GM21619 (cell line): ENCODE data around the gene PTPA.

Experiments used
- ATAC-seq: cut with Tn5 transposase; IDR thresholded peaks from one replicate; pipeline ENCODE4 v1.9.1; 2021; ENCODE audit not compliant: unreplicated experiment

Gene PTPA

GRCh38 chr9:129110740-129111527, at the start of gene PTPA, which contains the start of gene CRAT:
TSS of gene PTPA (plus strand) at chr9:129111415. CDS start at chr9:129111601, 186 bp downstream.
TSS of gene CRAT (minus strand) at chr9:129110793. CDS start at chr9:129110509, 284 bp downstream.
- ATAC-seq, result peak; percentile 63

GRCh38 chr9:129063061-129063460, 48.2 kb upstream of the PTPA start:
- no peak for ATAC-seq

DNA sequence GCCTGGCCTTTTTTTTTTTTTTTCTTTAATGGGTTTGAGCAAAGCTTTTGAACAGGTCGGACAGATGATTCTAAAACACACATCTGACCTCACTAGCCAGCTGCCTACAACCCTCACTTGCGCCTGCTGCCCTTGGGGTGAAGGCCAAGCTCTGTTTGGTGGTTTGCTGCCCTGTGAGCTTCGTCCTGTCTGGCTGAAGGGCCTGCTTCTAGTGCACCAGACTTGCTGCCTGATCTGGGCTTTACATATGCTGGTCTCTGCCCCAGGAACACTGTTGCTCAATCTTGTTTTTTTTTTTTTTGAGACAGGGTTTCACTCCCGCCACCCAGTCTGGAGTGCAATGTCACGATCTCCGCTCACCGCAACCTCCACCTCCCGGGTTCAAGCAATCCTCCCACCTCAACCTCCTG, 46.7 kb upstream of the PTPA start:
- ATAC-seq, result no peak

DNA sequence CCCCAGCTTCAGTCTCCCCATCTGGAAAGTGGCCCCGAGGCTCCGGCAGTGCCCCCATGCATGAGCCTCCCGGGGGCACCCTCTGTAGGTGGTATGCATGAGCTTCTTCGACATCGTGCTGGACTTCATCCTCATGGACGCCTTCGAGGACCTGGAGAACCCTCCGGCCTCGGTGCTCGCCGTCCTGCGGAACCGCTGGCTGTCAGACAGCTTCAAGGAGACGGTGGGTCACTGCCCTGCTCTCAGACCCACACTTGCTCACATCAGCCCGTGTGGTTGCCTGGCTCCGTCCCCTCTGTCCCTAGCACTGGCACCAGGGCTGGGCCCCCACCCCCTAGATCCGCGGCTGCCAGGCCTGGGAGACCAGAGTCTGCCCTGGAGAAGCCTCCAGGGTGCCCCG, 43.1 kb upstream of the PTPA start:
- no peak for ATAC-seq

DNA sequence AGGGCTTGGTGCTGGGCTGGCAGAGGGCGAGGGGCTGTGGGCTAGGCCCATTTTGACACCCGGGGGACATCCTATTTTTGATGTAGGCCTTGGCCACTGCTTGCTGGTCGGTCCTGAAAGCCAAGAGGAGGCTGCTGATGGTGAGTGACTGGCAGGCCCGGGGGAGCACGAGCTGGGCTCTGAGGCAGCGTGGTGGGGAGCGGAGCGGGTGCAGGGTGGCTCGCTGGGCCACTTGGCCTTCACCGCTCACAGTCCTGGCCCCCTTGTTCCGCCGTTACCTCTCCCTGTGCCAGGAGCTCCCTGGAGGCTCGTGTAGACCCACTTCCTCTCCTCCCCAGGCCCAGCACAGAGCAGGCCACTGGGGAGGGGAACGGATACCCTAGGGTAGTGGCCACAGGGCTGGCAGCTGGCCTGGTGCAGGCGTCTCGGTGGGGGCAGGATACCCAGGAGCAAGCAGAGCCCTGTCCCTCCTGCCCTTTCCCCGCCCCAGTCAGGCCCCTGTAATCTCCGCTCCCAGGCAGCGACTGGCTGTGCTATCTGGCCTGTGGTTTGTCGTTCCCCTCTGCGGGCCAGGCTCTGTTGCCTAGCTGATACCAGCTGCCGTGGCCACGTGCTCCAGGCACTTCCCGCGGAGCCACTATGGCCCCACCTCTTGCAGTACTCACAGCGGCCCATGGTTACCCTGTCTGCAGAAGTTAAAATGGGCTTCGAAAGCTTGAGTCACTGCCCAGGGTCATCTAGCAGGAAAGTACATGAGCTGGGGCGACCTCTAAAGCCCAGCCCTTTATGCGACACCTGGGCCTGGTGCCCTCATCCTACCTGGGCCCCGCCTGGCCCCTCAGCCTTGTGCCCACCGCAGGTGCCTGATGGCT, 42.0 kb upstream of the PTPA start:
- peak; percentile 66 for ATAC-seq

DNA sequence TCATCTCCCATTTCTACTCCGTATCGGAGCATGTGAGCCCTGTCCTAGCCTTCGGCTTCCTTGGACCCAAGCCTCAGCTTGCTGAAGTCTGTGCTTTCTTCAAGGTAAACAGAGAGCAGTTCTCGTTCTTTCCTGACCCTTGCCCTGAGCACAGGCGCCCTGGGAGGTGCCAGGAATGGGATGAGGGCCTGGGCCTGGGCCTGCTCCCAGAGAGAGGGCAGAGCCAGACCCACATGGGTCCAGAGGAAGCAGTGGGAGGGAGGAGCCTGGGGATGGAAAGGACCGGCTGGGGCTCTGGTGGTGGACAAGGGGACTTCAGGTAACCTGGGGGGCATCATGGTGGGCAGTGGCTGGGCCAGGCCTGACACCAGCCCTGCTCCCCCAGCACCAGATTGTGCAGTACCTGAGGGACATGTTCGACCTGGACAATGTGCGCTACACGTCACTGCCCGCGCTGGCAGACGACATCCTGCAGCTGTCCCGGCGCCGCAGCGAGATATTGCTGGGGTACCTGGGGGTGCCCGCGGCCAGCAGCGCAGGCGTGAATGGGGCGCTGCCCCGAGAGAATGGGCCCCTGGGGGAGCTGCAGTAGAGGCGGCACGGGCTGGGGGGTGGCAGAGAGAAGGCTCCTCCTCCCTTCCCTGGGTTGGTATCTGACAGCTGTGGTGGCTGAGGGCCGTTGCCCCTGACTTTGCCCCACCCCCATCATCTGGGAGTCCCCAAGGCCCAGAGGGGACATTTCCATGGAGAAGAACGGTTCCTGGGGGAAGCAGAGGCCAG, 41.2 kb upstream of the PTPA start:
- ATAC-seq, result no peak

DNA sequence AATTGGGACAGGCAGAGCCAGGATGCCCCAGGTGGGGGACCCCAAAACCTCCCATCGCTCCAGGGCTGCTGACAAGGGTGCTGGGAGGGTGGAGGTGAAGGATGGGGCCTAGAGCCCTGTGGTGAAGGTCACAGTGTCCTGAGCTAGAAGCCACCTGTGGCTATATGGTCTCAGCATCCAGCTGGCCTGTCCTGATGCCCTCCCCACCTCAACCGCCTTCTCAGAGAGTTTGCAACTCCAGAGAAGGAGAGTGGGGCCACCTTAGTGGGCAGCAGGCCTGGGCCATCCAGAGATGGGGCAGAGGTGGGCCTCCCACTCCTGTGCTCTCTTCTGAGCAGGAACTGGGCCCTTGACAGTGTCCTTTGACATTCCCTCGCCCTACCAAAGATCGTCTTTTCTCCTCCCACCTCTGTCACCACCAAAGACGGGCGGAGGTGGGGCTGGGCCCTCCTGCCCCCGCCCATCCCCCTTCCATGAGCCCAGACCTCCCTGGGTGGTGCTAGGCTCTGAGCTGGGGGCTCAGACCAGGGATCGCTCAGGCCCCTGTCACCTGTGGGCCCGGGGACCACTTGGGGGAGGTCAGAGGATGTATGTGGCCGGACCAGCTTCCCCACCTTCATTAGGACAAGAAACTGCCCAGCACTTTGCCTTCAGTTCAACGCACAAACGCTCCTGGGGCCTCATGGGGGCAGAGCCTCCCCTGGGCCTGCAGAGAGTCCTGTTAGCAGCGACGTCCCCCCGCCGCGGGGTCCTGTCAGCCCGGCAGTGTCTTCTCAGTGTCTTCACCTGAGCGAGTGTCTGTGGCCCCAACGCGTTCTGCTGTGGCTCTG, 40.3 kb upstream of the PTPA start:
- no peak for ATAC-seq

GRCh38 chr9:129071526-129072126, 39.6 kb upstream of the PTPA start:
- no peak for ATAC-seq

DNA sequence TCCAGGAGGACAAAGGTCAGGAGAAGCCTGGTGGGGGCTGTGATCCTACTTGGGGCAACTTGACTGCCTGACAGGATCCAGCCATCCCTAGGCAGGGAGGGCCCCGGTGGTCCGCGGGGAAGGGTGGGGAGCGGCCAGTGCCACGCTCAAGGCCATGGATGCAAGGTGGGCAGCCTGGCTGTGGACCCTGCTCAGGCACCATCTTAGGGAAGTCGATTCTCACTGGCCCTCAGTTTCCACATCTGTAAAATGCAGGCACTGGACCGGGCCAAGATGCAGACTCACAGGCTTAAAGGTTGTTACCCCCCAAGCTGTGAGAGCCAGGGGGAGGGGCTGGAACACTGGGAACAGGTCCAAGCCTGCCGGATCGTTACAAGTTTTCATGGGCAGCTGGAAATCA, 39.0 kb upstream of the PTPA start:
- ATAC-seq, result no peak

DNA sequence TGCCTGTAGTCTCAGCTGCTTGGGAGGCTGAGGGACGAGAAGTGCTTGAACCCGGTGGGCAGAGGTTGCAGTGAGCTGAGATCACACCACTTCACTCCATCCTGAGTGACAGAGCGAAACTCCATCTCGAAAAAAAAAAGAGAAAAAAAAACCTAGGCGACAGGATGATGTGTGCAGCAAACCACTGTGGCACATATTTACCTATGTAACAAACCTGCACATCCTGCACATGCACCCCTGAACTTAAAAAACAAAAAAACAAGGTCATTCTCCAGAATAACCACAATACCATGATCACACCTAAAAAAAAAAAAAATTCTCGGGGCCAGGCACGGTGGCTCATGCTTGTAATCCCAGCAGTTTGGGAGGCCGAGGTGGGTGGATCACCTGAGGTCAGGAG, 37.8 kb upstream of the PTPA start:
- no peak for ATAC-seq

- ATAC-seq, result no peak
Measured at GRCh38 chr9:129074106-129074505, 37.1 kb upstream of the PTPA start.

- ATAC-seq, result no peak
Measured at GRCh38 chr9:129075996-129076639, 35.1 kb upstream of the PTPA start.

DNA sequence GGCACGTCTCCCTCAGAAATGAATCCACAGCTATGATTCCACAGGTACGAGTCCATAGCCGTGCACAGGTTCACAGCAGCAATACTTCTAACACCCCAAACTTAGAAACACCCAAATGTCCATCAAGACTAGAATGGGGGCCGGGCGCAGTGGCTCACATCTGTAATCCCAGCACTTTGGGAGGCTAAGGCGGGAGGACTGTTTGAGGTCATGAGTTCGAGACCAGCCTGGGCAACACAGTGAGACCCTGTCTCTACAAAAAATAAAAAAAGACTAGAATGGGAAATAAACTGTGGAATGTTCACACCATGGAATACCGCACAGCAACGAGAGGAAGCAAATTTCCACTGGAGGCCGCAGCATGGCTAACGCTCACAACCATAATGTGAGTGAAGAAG, 34.6 kb upstream of the PTPA start:
- ATAC-seq, result no peak

GRCh38 chr9:129077236-129077635, 34.0 kb upstream of the PTPA start:
- ATAC-seq, result no peak

DNA sequence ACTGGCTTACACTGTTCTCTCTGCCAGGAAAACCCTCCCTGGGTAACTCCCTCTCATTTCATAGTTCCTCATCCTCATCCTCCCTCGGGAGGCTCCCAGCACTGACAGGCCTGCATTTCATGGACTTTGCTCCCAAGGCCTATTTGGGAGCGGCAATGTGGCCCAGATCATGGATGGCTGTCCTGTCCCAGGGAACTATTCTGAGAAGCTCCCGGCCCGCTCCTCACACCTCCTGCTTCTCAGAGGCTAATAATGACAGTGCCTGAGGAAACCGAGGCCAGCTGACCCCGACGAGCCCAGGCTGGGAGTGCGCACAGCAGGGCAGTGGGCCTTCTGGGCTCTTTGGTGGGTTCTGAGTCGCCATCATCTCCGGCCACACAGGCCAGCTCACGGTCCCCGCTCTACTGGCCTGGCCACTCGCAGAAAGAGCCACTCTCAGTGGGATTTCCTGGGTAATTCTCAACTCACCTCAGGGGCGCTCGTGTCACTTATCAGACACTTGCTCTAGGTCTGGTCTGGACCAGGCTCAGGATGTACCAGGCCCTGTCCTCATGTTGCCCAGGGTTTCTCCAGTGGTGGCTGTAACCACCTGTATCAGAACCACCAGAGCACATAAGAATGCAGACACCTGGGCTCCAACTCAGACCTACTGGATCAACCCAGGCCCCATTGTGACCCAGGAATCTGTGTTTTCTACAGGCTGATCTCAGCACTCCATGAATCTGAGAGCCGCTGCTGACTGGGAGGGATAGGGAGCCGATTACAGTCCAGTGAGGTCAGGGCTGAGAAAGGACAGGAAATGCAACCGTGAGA, 32.3 kb upstream of the PTPA start:
- ATAC-seq, result no peak

DNA sequence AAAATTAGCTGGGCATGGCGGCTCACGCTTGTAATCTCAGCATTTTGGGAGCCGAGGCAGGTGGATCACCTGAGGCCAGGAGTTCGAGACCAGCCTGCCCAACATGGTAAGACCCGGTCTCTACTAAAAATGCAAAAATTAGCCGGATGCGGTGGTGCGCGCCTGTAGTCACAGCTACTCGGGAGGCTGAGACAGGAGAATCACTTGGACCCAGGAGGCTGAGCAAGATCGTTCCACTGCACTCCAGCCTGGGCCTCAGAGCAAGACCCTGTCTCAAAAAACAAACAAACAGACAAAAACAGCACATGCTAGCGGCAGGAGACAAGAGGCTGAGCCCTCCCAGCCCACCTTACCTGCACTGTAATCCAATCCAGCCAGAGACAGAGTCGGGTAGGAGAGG, 31.4 kb upstream of the PTPA start:
- ATAC-seq, result no peak

- ATAC-seq, result no peak
Measured at GRCh38 chr9:129080298-129080600, 31.0 kb upstream of the PTPA start.

- ATAC-seq, result peak; percentile 94
Measured at GRCh38 chr9:129080601-129081387, 30.4 kb upstream of the PTPA start, which contains the start of gene DOLPP1. TSS of gene DOLPP1 (plus strand) at chr9:129081111. CDS start at chr9:129081132, 21 bp downstream.
